GM12873 (cell line): ENCODE measurements around the gene PTPRT.

ENCODE experiments used
- TF ChIP-seq, protein P1 (sequence below): IDR thresholded peaks from 2 replicates; pipeline ENCODE4 v1.5.1; 2012; ENCODE audit warnings: low read depth, mild to moderate bottlenecking, moderate library complexity, low read length, control low read depth; ENCODE audit not compliant: insufficient read depth; ENCODE audit errors: missing control alignments

Gene PTPRT

DNA sequence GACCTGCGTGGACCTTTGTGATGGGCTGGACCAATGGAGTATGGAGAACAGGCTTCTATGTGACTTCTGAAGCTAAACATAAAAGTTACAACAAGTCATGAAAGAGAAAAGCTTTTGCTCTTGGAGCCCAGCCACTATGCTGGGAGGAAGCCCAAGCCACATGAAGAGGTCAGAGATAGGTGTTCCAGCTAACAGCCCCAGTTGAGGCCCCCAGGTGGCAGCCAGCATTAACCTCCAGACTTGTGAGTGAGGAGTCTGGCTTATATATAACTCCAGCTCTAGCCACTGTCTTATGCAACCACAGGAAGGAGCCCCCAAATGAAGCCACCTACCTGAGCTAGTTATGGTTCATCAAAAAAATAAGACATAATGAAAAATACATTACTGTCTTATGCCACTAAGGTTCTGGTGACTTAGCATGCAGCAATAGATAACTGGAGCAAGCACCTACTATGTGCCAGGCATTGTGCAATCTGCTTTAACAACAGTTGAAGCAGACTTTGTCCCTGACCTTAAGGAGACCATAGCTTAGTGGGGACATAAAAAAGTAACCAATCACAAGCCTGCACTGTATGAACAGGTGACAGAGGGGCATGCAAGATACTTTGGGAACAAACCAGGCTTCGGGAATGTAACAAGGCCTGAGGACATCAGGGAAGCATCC is 599.6 kb downstream of the PTPRT start:
- TF ChIP-seq, protein P1, sequence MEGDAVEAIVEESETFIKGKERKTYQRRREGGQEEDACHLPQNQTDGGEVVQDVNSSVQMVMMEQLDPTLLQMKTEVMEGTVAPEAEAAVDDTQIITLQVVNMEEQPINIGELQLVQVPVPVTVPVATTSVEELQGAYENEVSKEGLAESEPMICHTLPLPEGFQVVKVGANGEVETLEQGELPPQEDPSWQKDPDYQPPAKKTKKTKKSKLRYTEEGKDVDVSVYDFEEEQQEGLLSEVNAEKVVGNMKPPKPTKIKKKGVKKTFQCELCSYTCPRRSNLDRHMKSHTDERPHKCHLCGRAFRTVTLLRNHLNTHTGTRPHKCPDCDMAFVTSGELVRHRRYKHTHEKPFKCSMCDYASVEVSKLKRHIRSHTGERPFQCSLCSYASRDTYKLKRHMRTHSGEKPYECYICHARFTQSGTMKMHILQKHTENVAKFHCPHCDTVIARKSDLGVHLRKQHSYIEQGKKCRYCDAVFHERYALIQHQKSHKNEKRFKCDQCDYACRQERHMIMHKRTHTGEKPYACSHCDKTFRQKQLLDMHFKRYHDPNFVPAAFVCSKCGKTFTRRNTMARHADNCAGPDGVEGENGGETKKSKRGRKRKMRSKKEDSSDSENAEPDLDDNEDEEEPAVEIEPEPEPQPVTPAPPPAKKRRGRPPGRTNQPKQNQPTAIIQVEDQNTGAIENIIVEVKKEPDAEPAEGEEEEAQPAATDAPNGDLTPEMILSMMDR = no peak

DNA sequence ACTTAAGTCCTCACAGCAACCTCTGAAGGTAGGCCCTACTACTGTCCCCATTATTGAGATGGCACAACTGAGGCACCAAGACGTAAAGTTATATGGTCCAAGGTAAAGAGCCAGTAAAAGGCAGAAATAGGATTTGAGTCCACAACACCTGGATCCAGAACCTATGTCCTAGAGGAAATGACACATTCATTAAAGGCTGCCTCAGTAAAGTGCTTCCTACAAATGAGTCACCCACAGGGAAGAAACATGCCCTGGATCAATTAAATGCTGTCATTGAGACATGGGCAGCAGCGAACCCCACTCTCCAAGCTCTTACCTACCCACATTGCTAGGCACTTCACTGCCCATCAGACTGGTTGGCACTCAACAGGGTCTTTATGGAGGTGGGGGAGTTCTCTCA is 600.9 kb downstream of the PTPRT start:
- TF ChIP-seq, protein P1 = no peak

DNA sequence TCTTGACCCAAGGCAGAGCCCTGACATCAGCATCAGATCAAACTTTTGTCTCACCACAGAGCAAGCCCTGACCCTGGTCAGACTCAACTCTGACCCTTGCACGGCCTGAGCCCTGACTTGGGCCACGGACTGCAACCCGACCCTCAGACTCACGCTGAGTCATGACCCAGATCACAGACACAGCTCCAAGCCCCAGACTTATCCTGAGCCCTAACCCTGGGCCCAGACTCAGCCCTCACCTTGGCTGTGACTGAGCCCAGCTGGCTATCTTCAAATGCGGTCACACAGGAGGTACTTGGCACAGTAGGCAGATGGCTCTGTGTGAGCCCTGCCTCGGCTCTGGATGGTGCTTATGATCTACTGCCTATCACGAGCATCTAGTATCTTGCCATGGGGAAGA is 602.3 kb downstream of the PTPRT start:
- TF ChIP-seq, protein P1 = no peak

DNA sequence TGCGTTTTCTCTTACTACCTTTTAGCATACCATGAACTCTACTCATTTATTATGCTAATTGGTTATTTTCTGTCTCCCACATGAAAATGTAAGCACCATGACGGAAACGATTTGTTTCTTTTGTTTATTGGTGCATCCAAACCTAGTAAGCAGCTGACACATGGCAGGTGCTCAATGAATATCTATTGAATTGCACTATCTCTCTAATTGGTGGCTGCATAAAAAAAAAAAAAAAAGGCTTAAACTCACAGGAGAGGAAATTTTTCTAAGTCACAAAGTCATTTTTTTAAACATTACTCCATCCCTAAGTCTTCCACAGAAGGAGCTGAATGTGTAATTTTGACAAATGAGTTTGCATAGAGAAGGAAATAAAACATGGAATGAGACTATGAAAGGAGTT is 608.4 kb downstream of the PTPRT start:
- TF ChIP-seq, protein P1 = no peak

DNA sequence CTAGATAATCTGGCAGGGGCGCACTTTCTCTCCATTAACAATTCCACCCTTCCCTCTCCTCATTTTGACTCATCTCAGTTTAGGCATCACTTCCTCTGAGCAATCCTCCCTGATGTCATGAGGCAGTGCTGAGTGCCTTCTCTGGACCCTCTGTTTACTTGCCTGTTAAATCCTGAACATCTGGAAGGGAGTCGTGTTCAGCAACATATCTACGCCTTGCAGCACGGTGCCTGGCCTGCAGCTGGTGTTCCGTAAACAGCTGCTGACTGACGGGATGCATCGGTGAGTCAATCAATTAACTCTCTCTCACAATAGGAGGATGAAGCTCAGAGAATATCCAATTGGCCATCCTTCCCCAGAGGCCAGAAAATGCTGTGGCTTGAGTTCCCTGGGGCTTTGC is 613.5 kb downstream of the PTPRT start:
- TF ChIP-seq, protein P1 = no peak

DNA sequence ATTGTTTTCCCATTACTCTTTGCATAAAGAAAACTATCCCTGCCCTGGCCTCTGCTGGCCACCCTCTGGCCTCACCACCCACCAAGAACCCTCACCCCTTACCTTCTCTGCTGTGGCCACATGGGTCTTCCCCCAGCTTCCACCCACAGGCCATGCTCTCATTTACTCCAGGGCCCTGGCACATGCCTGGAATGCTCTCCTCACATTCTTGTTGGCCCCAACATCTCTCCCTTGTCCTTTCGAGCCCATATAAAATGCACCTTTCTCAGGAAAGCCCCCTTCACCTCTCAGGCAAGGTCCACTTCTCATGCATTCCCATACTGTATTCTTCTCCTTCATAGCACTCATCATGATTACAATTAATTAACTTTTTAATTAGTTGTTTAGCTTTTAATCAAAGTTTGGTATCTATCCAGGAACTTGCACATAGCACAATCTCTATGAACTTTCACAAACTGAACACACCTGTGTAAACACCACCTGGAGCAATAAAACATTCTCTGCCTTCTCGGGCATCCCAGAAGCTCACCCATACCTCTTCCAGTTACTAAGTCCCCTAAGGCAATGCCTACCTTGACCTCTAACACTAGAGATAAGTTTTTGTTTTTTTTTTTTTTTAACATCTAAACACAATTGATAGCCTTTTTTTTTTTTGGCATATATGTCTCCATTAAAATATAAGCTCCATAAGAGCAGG is 617.2 kb downstream of the PTPRT start:
- TF ChIP-seq, protein P1 = no peak

DNA sequence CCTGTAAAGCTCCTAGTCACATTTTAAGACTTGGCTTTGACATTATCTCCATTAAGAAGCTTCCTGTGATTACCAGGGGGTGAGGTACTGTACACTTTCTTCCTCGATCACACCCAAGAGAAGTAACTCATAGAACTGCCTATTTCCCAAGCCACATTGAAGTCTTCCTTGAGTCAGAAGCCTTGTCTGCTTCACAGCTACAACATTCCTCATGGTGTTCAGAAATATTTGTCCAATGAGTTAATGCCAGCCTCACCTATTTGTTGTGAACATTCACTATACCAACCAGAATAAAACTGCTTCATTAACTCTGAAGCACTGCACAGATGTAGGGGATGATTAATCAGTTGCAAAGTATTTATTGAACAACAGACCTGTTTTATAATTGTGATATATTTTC is 622.3 kb downstream of the PTPRT start:
- TF ChIP-seq, protein P1 = no peak
